ENCODE data around the gene MAP2K3. TPM values are rescaled to one million over a fixed set of nuclear protein-coding genes. Genes with fewer than 3 reads are reported as not detected.

Gene MAP2K3
- total RNA-seq, 1 experiment from 2014 or later: 39.7 TPM

DNA sequence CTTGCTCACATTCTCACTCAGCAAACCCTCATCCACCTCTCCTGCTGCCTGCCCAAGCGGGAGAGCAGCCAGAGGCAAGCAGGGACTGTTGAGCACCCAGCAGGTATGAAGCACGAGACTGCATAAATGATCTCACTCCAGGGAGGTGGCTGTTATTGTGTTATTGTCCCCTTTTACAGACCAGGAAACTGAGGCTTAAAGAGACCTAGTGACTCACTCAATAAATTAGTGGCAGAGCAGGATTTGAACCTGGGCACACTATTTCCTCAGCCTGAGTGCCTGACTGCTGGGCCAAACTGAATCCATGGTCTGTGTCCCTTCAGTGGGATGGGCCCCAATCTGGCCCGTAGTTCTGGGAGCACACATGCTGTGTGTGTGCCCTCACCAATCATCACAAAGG lies 12.3 kb upstream of the MAP2K3 start:
- peaks cover 20% of the 10 kb centered on the region for H3K4me1 Mint-ChIP-seq
- H3K9me3 Mint-ChIP-seq: no peaks in the 10 kb centered on the region
- H3K27ac Mint-ChIP-seq: no peak overlapping the region
- H3K4me3 Mint-ChIP-seq: no peak overlapping the region
- H3K36me3 Mint-ChIP-seq: no peaks in the 10 kb centered on the region
- TF ChIP-seq, protein P1, sequence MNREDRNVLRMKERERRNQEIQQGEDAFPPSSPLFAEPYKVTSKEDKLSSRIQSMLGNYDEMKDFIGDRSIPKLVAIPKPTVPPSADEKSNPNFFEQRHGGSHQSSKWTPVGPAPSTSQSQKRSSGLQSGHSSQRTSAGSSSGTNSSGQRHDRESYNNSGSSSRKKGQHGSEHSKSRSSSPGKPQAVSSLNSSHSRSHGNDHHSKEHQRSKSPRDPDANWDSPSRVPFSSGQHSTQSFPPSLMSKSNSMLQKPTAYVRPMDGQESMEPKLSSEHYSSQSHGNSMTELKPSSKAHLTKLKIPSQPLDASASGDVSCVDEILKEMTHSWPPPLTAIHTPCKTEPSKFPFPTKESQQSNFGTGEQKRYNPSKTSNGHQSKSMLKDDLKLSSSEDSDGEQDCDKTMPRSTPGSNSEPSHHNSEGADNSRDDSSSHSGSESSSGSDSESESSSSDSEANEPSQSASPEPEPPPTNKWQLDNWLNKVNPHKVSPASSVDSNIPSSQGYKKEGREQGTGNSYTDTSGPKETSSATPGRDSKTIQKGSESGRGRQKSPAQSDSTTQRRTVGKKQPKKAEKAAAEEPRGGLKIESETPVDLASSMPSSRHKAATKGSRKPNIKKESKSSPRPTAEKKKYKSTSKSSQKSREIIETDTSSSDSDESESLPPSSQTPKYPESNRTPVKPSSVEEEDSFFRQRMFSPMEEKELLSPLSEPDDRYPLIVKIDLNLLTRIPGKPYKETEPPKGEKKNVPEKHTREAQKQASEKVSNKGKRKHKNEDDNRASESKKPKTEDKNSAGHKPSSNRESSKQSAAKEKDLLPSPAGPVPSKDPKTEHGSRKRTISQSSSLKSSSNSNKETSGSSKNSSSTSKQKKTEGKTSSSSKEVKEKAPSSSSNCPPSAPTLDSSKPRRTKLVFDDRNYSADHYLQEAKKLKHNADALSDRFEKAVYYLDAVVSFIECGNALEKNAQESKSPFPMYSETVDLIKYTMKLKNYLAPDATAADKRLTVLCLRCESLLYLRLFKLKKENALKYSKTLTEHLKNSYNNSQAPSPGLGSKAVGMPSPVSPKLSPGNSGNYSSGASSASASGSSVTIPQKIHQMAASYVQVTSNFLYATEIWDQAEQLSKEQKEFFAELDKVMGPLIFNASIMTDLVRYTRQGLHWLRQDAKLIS (CRISPR knock-in tag; IDR thresholded peaks at IDR 0.05; ENCODE audit: borderline replicate concordance): no peak
- TF ChIP-seq NR2C2 (CRISPR knock-in tag; IDR thresholded peaks at IDR 0.05) (no peak), CREM (CRISPR knock-in tag; IDR thresholded peaks at IDR 0.05) (no peak), NFATC4 (CRISPR knock-in tag; IDR thresholded peaks at IDR 0.05) (no peak), ZNF423 (CRISPR knock-in tag; IDR thresholded peaks at IDR 0.05) (no peak), ZBTB21 (CRISPR knock-in tag; IDR thresholded peaks at IDR 0.05; ENCODE audit: borderline replicate concordance) (no peak), FOXK1 (CRISPR knock-in tag; IDR thresholded peaks at IDR 0.05) (no peak), GRHL2 (CRISPR knock-in tag; IDR thresholded peaks at IDR 0.05; ENCODE audit: insufficient replicate concordance, severe bottlenecking) (no peak), NR1H2 (CRISPR knock-in tag; IDR thresholded peaks at IDR 0.05) (no peak), ZNF416 (CRISPR knock-in tag; IDR thresholded peaks at IDR 0.05) (no peak)
- TF ChIP-seq, protein P2, sequence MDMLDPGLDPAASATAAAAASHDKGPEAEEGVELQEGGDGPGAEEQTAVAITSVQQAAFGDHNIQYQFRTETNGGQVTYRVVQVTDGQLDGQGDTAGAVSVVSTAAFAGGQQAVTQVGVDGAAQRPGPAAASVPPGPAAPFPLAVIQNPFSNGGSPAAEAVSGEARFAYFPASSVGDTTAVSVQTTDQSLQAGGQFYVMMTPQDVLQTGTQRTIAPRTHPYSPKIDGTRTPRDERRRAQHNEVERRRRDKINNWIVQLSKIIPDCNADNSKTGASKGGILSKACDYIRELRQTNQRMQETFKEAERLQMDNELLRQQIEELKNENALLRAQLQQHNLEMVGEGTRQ (CRISPR knock-in tag; IDR thresholded peaks at IDR 0.05): no peak
- TF ChIP-seq, protein P3, sequence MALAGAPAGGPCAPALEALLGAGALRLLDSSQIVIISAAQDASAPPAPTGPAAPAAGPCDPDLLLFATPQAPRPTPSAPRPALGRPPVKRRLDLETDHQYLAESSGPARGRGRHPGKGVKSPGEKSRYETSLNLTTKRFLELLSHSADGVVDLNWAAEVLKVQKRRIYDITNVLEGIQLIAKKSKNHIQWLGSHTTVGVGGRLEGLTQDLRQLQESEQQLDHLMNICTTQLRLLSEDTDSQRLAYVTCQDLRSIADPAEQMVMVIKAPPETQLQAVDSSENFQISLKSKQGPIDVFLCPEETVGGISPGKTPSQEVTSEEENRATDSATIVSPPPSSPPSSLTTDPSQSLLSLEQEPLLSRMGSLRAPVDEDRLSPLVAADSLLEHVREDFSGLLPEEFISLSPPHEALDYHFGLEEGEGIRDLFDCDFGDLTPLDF (CRISPR knock-in tag; IDR thresholded peaks at IDR 0.05): no peak
- ChIA-PET POLR2A (no interaction called here), CTCF (no interaction called here)
- peaks cover 30% of the 10 kb centered on the region for H3K27me3 Mint-ChIP-seq (ENCODE audit: low read depth)
- ATAC-seq (no peak), DNase-seq (ENCODE audit: low spot score) (no peak)

DNA sequence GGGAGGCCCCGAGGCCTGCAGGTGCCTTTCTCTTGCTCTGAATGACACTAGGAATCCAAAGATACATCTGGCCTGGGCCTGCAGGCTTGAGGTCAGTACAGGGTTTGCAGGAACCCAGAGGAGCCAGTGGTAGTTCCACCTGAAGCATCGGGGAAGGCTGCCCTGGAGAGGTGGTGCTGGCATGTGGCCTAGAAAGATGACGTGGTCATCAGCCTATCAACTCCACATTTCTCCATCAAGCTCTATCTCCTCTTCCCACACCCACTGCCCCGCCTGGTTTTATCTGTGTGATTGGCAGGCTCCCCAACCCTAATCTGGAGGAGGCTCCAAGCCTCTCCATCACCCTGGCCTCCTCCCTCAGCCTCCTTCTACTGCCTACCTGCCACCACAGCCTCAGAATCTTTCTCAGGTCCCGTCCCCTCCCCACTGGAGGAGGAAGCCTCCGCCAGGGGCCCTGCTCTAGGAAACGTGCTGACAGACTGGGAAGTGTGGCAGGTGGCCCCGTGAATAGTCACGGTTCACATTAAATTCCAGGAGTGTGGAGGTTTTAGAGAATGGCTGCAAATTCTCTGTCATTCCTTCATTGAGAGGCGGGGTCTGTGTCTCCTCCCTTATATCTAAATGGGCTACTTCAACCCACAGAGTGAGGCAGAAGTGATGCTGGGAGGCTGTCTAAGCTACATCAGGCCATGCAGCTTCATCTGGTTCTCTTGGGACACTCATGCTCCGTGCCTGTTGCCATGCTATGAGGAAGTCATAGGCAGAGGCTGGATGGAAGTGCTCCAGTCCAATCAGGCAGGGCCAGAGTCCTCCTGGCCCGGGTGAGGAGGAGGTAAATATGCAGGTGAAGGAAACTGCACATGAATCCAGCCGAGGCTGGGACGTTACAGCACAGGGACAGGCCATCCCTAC lies 11.4 kb upstream of the MAP2K3 start:
- ChIA-PET POLR2A (no interaction called here), CTCF (interaction anchor here (1.2 kb wide), 1 partner anchor 33 kb away, joined by 3 read pairs; no protein-coding TSS in a partner anchor)
- Mint-ChIP-seq H3K4me1 (peaks cover 16% of the 10 kb centered on the region), H3K9me3 (no peaks in the 10 kb centered on the region), H3K27me3 (ENCODE audit: low read depth) (peaks cover 35% of the 10 kb centered on the region), H3K4me3 (no peak overlapping the region), H3K36me3 (no peaks in the 10 kb centered on the region), H3K27ac (no peak overlapping the region)
- no peak for DNase-seq (ENCODE audit: low spot score)
- no peak for ATAC-seq
- TF ChIP-seq HMGA2 (CRISPR knock-in tag; IDR thresholded peaks at IDR 0.05) (no peak), FOXK1 (CRISPR knock-in tag; IDR thresholded peaks at IDR 0.05) (no peak), TEAD4 (CRISPR knock-in tag; IDR thresholded peaks at IDR 0.05) (no peak), ZNF671 (CRISPR knock-in tag; IDR thresholded peaks at IDR 0.05) (no peak), SOX15 (CRISPR knock-in tag; IDR thresholded peaks at IDR 0.05) (no peak), ZNF423 (CRISPR knock-in tag; IDR thresholded peaks at IDR 0.05) (no peak), ETV6 (CRISPR knock-in tag; IDR thresholded peaks at IDR 0.05) (no peak), ATF1 (CRISPR knock-in tag; IDR thresholded peaks at IDR 0.05) (no peak), KAT7 (CRISPR knock-in tag; IDR thresholded peaks at IDR 0.05; ENCODE audit: borderline replicate concordance) (no peak), JUN (CRISPR knock-in tag; IDR thresholded peaks at IDR 0.05) (no peak), TP53 (CRISPR knock-in tag; IDR thresholded peaks at IDR 0.05) (no peak), CREB1 (CRISPR knock-in tag; IDR thresholded peaks at IDR 0.05) (no peak)
- TF ChIP-seq, protein P4, sequence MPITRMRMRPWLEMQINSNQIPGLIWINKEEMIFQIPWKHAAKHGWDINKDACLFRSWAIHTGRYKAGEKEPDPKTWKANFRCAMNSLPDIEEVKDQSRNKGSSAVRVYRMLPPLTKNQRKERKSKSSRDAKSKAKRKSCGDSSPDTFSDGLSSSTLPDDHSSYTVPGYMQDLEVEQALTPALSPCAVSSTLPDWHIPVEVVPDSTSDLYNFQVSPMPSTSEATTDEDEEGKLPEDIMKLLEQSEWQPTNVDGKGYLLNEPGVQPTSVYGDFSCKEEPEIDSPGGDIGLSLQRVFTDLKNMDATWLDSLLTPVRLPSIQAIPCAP (CRISPR knock-in tag; IDR thresholded peaks at IDR 0.05): no peak
- TF ChIP-seq, protein P5, sequence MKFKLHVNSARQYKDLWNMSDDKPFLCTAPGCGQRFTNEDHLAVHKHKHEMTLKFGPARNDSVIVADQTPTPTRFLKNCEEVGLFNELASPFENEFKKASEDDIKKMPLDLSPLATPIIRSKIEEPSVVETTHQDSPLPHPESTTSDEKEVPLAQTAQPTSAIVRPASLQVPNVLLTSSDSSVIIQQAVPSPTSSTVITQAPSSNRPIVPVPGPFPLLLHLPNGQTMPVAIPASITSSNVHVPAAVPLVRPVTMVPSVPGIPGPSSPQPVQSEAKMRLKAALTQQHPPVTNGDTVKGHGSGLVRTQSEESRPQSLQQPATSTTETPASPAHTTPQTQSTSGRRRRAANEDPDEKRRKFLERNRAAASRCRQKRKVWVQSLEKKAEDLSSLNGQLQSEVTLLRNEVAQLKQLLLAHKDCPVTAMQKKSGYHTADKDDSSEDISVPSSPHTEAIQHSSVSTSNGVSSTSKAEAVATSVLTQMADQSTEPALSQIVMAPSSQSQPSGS (CRISPR knock-in tag; IDR thresholded peaks at IDR 0.05; ENCODE audit: borderline replicate concordance, low read depth): no peak
- TF ChIP-seq, protein P6, sequence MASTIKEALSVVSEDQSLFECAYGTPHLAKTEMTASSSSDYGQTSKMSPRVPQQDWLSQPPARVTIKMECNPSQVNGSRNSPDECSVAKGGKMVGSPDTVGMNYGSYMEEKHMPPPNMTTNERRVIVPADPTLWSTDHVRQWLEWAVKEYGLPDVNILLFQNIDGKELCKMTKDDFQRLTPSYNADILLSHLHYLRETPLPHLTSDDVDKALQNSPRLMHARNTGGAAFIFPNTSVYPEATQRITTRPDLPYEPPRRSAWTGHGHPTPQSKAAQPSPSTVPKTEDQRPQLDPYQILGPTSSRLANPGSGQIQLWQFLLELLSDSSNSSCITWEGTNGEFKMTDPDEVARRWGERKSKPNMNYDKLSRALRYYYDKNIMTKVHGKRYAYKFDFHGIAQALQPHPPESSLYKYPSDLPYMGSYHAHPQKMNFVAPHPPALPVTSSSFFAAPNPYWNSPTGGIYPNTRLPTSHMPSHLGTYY (CRISPR knock-in tag; IDR thresholded peaks at IDR 0.05): no peak

Data from WTC11 (cell line).